Neuronal stem cell (in vitro differentiated cells): ENCODE measurements around the gene CLTB.

Experiments used
- DNase-seq: peaks from one replicate; pipeline ENCODE4 v3.0.0-alpha.2; 2013; ENCODE audit warnings: low spot score
- H2AFZ ChIP-seq: one replicate; pipeline ENCODE4 v1.6.1; 2013; ENCODE audit warnings: mild to moderate bottlenecking, low read length, inconsistent platforms
- H2AK5ac ChIP-seq: 2 replicates; pipeline ENCODE4 v1.6.1; 2013; ENCODE audit warnings: low read depth, mild to moderate bottlenecking, inconsistent platforms, low read length, moderate library complexity, mixed read lengths
- H2BK120ac ChIP-seq: 2 replicates; pipeline ENCODE4 v1.6.1; 2013; ENCODE audit warnings: low read depth, mild to moderate bottlenecking, inconsistent platforms, low read length, moderate library complexity, mixed read lengths
- H2BK12ac ChIP-seq: one replicate; pipeline ENCODE4 v1.6.1; 2013; ENCODE audit warnings: low read length, inconsistent platforms
- H2BK15ac ChIP-seq: 2 replicates; pipeline ENCODE4 v1.6.1; 2013; ENCODE audit warnings: mild to moderate bottlenecking, low read length, inconsistent platforms, mixed read lengths
- H2BK5ac ChIP-seq: one replicate; pipeline ENCODE4 v1.6.1; 2013; ENCODE audit warnings: inconsistent platforms, mild to moderate bottlenecking, low read length, moderate library complexity
- H3K14ac ChIP-seq: one replicate; pipeline ENCODE4 v1.6.1; 2013; ENCODE audit warnings: low read length, inconsistent platforms
- H3K18ac ChIP-seq: 2 replicates; pipeline ENCODE4 v1.6.1; 2013; ENCODE audit warnings: low read length, inconsistent platforms
- H3K23ac ChIP-seq: 2 replicates; pipeline ENCODE4 v1.6.1; 2013; ENCODE audit warnings: low read depth, mild to moderate bottlenecking, mixed read lengths, low read length, inconsistent platforms; ENCODE audit not compliant: poor library complexity
- H3K27ac ChIP-seq: replicated peaks from 3 replicates; pipeline ENCODE4 v1.5.1; 2013; ENCODE audit warnings: low read length, inconsistent platforms
- H3K27me3 ChIP-seq, 3 experiments: 2 replicates each; pipeline ENCODE4 v1.6.1; 2013; ENCODE audit warnings: low read length in 3 of 3, mild to moderate bottlenecking in 2 of 3, inconsistent platforms in 1 of 3, low read depth in 1 of 3, mixed read lengths in 1 of 3, moderate library complexity in 1 of 3; ENCODE audit not compliant: control insufficient read depth in 3 of 3, insufficient read depth in 3 of 3
- H3K36me3 ChIP-seq, 2 donors: replicated peaks in 1 of 2; 2 replicates each; pipeline ENCODE4 v1.6.1; 2013; ENCODE audit warnings: low read length in 2 of 2; ENCODE audit not compliant: control insufficient read depth in 2 of 2, insufficient read depth in 2 of 2
- H3K4ac ChIP-seq: 2 replicates; pipeline ENCODE4 v1.6.1; 2013; ENCODE audit warnings: inconsistent platforms, mild to moderate bottlenecking, low read length, moderate library complexity
- H3K4me1 ChIP-seq, 2 donors: 1 replicate in 1 of 2; 2 replicates in 1 of 2; pipeline ENCODE4 v1.6.1; 2013; ENCODE audit warnings: low read length in 2 of 2, low read depth in 1 of 2; ENCODE audit not compliant: control insufficient read depth in 2 of 2, insufficient read depth in 1 of 2
- H3K4me2 ChIP-seq: one replicate; pipeline ENCODE4 v1.6.1; 2013; ENCODE audit warnings: mild to moderate bottlenecking, low read length, inconsistent platforms; ENCODE audit not compliant: insufficient read depth, poor library complexity, severe bottlenecking
- H3K4me3 ChIP-seq, 2 donors: 2 replicates each; pipeline ENCODE4 v1.5.1; 2013; ENCODE audit warnings: low read length in 2 of 2, mild to moderate bottlenecking in 2 of 2, inconsistent platforms in 1 of 2, moderate library complexity in 1 of 2
- H3K79me1 ChIP-seq: one replicate; pipeline ENCODE4 v1.6.1; 2013; ENCODE audit warnings: low read depth, mild to moderate bottlenecking, inconsistent platforms, low read length, moderate library complexity
- H3K9ac ChIP-seq: one replicate; pipeline ENCODE4 v1.6.1; 2013; ENCODE audit warnings: mild to moderate bottlenecking, low read depth, low read length, inconsistent platforms; ENCODE audit not compliant: poor library complexity
- H3K9me3 ChIP-seq, 2 donors: replicated peaks in 1 of 2; 2 replicates each; pipeline versions ENCODE3 to v1.6.1; 2013; ENCODE audit warnings: low read length in 2 of 2, mild to moderate bottlenecking in 2 of 2, inconsistent platforms in 1 of 2, low read depth in 1 of 2, mixed read lengths in 1 of 2, moderate library complexity in 1 of 2; ENCODE audit not compliant: control insufficient read depth in 2 of 2, insufficient read depth in 1 of 2
- H4K8ac ChIP-seq: one replicate; pipeline ENCODE4 v1.6.1; 2013; ENCODE audit warnings: low read depth, mild to moderate bottlenecking, inconsistent platforms, low read length, moderate library complexity
- H4K91ac ChIP-seq: one replicate; pipeline ENCODE4 v1.6.1; 2013; ENCODE audit warnings: low read length, low read depth, mild to moderate bottlenecking, inconsistent platforms; ENCODE audit not compliant: poor library complexity
- WGBS, 2 donors: extraction: QIAGEN DNeasy Blood & Tissue Kit; methylation state at CpG; one replicate each; pipeline ENCODE4 v1.1.7; 2013; ENCODE audit warnings: missing lambda C conversion rate in 2 of 2, mixed read lengths in 1 of 2; ENCODE audit not compliant: insufficient read length in 2 of 2, insufficient replicate concordance in 1 of 2; ENCODE audit errors: extremely low coverage in 2 of 2; 5-methylcytosine and 5-hydroxymethylcytosine counted together

CLTB gene

DNA sequence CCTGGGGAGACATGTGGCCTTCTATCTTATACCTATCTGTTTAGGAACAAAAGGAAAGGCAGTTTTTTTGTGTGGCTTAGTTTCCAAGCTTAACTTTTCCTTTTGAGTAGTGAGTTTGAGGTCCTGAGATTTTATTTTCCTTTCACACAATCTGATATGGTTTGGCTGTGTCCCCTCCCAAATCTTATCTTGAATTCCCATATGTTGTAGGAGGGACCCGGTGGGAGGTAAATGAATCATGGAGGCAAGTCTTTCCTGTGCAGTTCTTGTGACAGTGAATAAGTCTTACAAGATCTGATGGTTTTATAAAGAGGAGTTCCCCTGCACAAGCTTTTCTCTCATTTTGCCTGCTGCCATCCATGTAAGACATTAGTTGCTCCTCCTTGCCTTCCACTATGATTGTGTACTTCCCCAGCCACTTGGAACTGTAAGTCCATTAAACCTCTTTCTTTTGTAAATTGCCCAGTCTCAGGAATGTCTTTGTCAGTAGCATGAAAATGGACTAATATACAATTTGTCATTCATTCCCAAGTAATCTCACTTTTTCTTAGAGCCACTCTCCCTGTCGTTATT lies 4.7 kb upstream of the CLTB start:
- no CpG with 5 or more reads among the region's 2 CpGs for WGBS, 2 donors
- H4K8ac ChIP-seq: no peak overlapping the region
- H2AFZ ChIP-seq: no peak overlapping the region
- H3K27ac ChIP-seq: no peak overlapping the region
- no peak overlapping the region for H3K4ac ChIP-seq
- no peak overlapping the region for H3K4me2 ChIP-seq
- H3K9ac ChIP-seq: no peak overlapping the region
- H3K4me3 ChIP-seq: no peak overlapping the region
- no peak overlapping the region for H2BK120ac ChIP-seq
- no peak overlapping the region for H4K91ac ChIP-seq
- no peaks in the 10 kb centered on the region for H3K36me3 ChIP-seq
- no peak overlapping the region for H2BK15ac ChIP-seq
- H3K18ac ChIP-seq: no peak overlapping the region
- no peak overlapping the region for H2BK12ac ChIP-seq
- H2BK5ac ChIP-seq: no peak overlapping the region
- H3K79me1 ChIP-seq: peaks cover 2% of the 10 kb centered on the region
- H3K23ac ChIP-seq: no peak overlapping the region
- no peak overlapping the region for H2AK5ac ChIP-seq
- H3K27me3 ChIP-seq: peaks cover 0 to 16% (median 7%) of the 10 kb centered on the region in 3 experiments
- H3K4me1 ChIP-seq: peaks cover 2 to 7% of the 10 kb centered on the region in 2 donors
- DNase-seq: no peak
- peaks cover 5 to 10% of the 10 kb centered on the region in 2 donors for H3K9me3 ChIP-seq
- no peak overlapping the region for H3K14ac ChIP-seq

DNA sequence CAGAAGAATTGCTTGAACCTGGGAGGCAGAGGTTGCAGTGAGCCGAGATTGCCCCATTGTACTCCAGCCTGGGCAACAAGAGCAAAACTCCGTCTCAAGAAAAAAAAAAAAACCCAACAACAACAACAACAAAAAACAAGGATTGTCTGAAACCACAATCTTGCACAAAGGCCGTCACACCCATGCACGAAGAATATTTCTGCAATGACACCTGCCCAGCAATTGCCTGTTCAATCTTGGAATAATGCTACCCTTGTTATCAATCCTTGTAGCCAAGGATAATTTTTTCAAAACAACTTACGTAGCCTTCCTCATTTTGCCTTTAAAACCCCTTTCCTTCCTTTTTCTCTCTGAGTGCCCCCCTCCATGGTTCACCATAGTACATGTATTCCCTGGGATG lies 3.7 kb upstream of the CLTB start:
- Histone ChIP-seq H3K4ac (no peak overlapping the region), H3K9me3 (peaks cover 5 to 10% of the 10 kb centered on the region in 2 donors), H2BK120ac (no peak overlapping the region), H2BK12ac (no peak overlapping the region), H3K23ac (no peak overlapping the region), H3K27ac (no peak overlapping the region), H3K14ac (no peak overlapping the region), H4K91ac (no peak overlapping the region), H3K27me3 (peaks cover 0 to 16% (median 7%) of the 10 kb centered on the region in 3 experiments), H3K4me2 (no peak overlapping the region), H2AK5ac (no peak overlapping the region), H2BK15ac (no peak overlapping the region), H3K36me3 (no peaks in the 10 kb centered on the region), H2BK5ac (no peak overlapping the region), H3K9ac (no peak overlapping the region), H3K4me1 (peaks cover 7% of the 10 kb centered on the region in 2 donors), H4K8ac (no peak overlapping the region), H3K18ac (no peak overlapping the region), H2AFZ (no peak overlapping the region), H3K79me1 (peaks cover 2% of the 10 kb centered on the region), H3K4me3 (no peak overlapping the region)
- no CpG with 5 or more reads among the region's 5 CpGs for WGBS, 2 donors
- no peak for DNase-seq

DNA sequence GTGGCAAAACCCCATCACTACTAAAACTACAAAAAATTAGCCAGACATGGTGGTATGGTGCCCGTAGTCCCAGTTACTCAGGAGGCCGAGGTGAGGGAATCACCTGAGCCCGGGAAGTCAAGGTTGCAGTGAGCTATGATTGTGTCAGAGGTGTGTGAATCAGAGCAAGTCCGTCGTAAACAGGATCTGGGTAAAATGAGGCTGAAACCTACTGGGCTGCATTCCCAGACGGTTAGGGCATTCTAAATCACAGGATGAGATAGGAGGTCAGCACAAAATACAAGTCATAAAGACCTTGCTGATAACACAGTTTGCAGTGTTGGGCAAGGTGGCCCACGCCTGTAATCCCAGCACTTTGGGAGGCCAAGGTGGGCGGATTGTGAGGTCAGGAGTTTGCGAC lies 1.9 kb upstream of the CLTB start:
- no peak overlapping the region for H2AK5ac ChIP-seq
- DNase-seq: no peak
- WGBS, 2 donors: no CpG with 5 or more reads among the region's 9 CpGs

DNA sequence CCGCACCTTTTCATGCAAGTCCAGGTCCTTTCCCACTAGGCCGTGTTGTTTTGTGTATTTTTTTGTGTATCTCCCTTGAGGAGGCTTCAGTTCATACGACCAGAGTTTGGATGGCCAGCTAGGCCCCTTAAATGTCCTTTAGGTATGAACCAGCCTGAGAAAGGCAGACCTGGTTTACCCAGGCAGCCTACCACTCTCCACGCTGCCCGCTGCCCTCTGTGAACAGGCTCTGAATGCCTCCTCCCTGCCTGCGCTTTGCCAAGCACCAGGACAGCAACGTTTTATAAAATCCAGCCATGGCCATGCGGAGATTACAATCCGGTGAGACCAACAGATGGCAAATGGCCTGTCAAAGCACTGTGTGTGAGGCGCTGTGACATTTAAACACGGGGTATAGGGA lies 626 bp upstream of the CLTB start:
- no CpG with 5 or more reads among the region's 11 CpGs for WGBS, 2 donors
- H2BK12ac ChIP-seq: no peak overlapping the region
- H3K9ac ChIP-seq: no peak overlapping the region
- no peak overlapping the region for H2BK120ac ChIP-seq
- H3K4me3 ChIP-seq: peak overlapping the region in 1 of 2 donors; percentile 75
- peak overlapping the region; percentile 31 for H3K4me2 ChIP-seq
- peak overlapping the region; percentile 77 for H3K18ac ChIP-seq
- H3K9me3 ChIP-seq: peaks cover 5 to 8% of the 10 kb centered on the region in 2 donors
- H3K4me1 ChIP-seq: peaks cover 7% of the 10 kb centered on the region in 2 donors
- peak overlapping the region; percentile 32 for H2AK5ac ChIP-seq
- no peak overlapping the region for H4K8ac ChIP-seq
- no peak for DNase-seq
- H3K36me3 ChIP-seq: no peaks in the 10 kb centered on the region
- H3K79me1 ChIP-seq: peaks cover 2% of the 10 kb centered on the region
- peak overlapping the region; percentile 95 for H2AFZ ChIP-seq
- H2BK15ac ChIP-seq: peak overlapping the region; percentile 82
- H3K14ac ChIP-seq: no peak overlapping the region
- no peak overlapping the region for H3K27ac ChIP-seq
- H3K27me3 ChIP-seq: peaks cover 0 to 16% (median 7%) of the 10 kb centered on the region in 3 experiments
- peak overlapping the region; percentile 25 for H3K23ac ChIP-seq
- H2BK5ac ChIP-seq: no peak overlapping the region
- no peak overlapping the region for H3K4ac ChIP-seq
- no peak overlapping the region for H4K91ac ChIP-seq

More for the DNA sequence above, 1.9 kb upstream of the CLTB start:
- Histone ChIP-seq H3K23ac (no peak overlapping the region), H3K27ac (no peak overlapping the region), H3K18ac (no peak overlapping the region), H3K36me3 (no peaks in the 10 kb centered on the region), H2BK120ac (no peak overlapping the region), H4K91ac (no peak overlapping the region), H3K79me1 (peaks cover 2% of the 10 kb centered on the region), H3K9me3 (peaks cover 5 to 9% of the 10 kb centered on the region in 2 donors), H3K9ac (no peak overlapping the region), H3K4me1 (peaks cover 7% of the 10 kb centered on the region in 2 donors), H3K14ac (no peak overlapping the region), H2BK5ac (no peak overlapping the region), H2BK15ac (no peak overlapping the region), H4K8ac (no peak overlapping the region), H2AFZ (no peak overlapping the region), H3K4me3 (no peak overlapping the region), H2BK12ac (no peak overlapping the region), H3K27me3 (peaks cover 0 to 16% (median 7%) of the 10 kb centered on the region in 3 experiments), H3K4ac (no peak overlapping the region), H3K4me2 (no peak overlapping the region)
